Liver (tissue), 3 donors: ENCODE measurements around the gene JAG1.

Experiments
- ATF3 ChIP-seq: IDR thresholded peaks from 2 replicates; pipeline ENCODE4 v1.6.1; 2016; ENCODE audit warnings: antibody characterized with exemption
- CTCF ChIP-seq: fragments of 150-350 bp; IDR thresholded peaks from 2 replicates; pipeline ENCODE4 v1.5.1; 2017; ENCODE audit warnings: improper control_type of control experiment, low read depth, low read length; ENCODE audit not compliant: missing input control
- EGR1 ChIP-seq, 2 donors: IDR thresholded peaks; 2 replicates each; pipeline ENCODE4 v1.6.1; 2016 to 2018; ENCODE audit warnings: antibody characterized with exemption in 2 of 2, low read depth in 2 of 2
- FOXA1 ChIP-seq: IDR thresholded peaks from 2 replicates; pipeline ENCODE4 v1.6.1; 2016; ENCODE audit warnings: antibody characterized with exemption
- GABPA ChIP-seq, 2 donors: IDR thresholded peaks in 1 of 2; conservative IDR thresholded peaks in 1 of 2; 2 replicates each; pipeline ENCODE4 v1.6.1; 2016; ENCODE audit warnings: antibody characterized with exemption in 2 of 2, mild to moderate bottlenecking in 1 of 2, moderate library complexity in 1 of 2
- HNF4G ChIP-seq: IDR thresholded peaks from 2 replicates; pipeline ENCODE4 v1.6.1; 2016; ENCODE audit warnings: antibody characterized with exemption
- JUND ChIP-seq, 2 donors: IDR thresholded peaks; 2 replicates each; pipeline ENCODE4 v1.6.1; 2016; ENCODE audit warnings: antibody characterized with exemption in 2 of 2
- MAX ChIP-seq: IDR thresholded peaks from 2 replicates; pipeline ENCODE4 v1.6.1; 2016; ENCODE audit warnings: antibody characterized with exemption
- RAD21 ChIP-seq, 2 donors: IDR thresholded peaks; 2 replicates each; pipeline ENCODE4 v1.6.1; 2016; ENCODE audit warnings: antibody characterized with exemption in 2 of 2, mild to moderate bottlenecking in 2 of 2
- REST ChIP-seq: IDR thresholded peaks from 2 replicates; pipeline ENCODE4 v1.6.1; 2016; ENCODE audit warnings: antibody characterized with exemption, mild to moderate bottlenecking
- SP1 ChIP-seq: IDR thresholded peaks from 2 replicates; pipeline ENCODE4 v1.6.1; 2018; ENCODE audit warnings: antibody characterized with exemption, mild to moderate bottlenecking
- TAF1 ChIP-seq: conservative IDR thresholded peaks from 2 replicates; pipeline ENCODE4 v1.6.1; 2016; ENCODE audit warnings: antibody characterized with exemption, mild to moderate bottlenecking
- YY1 ChIP-seq: IDR thresholded peaks from 2 replicates; pipeline ENCODE4 v1.6.1; 2016; ENCODE audit warnings: antibody characterized with exemption, mild to moderate bottlenecking
- ZBTB33 ChIP-seq: IDR thresholded peaks from 2 replicates; pipeline ENCODE4 v1.6.1; 2016; ENCODE audit warnings: antibody characterized with exemption
- donor health status: healthy.
- donor health status: healthy.

GRCh38 chr20:10711903-10712451 is 38.2 kb upstream of the JAG1 start:
- TF ChIP-seq TAF1, result no peak
- TF ChIP-seq CTCF, result no peak
- TF ChIP-seq RAD21 (IDR thresholded peaks at IDR 0.05), result no peak
- TF ChIP-seq SP1, result no peak
- TF ChIP-seq GABPA (IDR thresholded peaks at IDR 0.05 in 1 of 2, conservative IDR thresholded peaks at IDR 0.05 in 1 of 2), result no peak
- no peak for TF ChIP-seq REST
- no peak for TF ChIP-seq EGR1 (IDR thresholded peaks at IDR 0.05; ENCODE audit: low read depth in 2 of 2)
- no peak for TF ChIP-seq FOXA1
- TF ChIP-seq ZBTB33, result no peak
- TF ChIP-seq YY1, result no peak
- no peak for TF ChIP-seq HNF4G
- TF ChIP-seq JUND (IDR thresholded peaks at IDR 0.05), result no peak
- no peak for TF ChIP-seq MAX
- TF ChIP-seq ATF3, result no peak
